Kasumi-1 (cell line): Measurements from ENCODE around the gene PRDM11.

Experiments
- DNase-seq, 2 experiments: peaks; one replicate each; lab custom pipeline; 2025; lab: John Stamatoyannopoulos, UW

The PRDM11 gene

DNA sequence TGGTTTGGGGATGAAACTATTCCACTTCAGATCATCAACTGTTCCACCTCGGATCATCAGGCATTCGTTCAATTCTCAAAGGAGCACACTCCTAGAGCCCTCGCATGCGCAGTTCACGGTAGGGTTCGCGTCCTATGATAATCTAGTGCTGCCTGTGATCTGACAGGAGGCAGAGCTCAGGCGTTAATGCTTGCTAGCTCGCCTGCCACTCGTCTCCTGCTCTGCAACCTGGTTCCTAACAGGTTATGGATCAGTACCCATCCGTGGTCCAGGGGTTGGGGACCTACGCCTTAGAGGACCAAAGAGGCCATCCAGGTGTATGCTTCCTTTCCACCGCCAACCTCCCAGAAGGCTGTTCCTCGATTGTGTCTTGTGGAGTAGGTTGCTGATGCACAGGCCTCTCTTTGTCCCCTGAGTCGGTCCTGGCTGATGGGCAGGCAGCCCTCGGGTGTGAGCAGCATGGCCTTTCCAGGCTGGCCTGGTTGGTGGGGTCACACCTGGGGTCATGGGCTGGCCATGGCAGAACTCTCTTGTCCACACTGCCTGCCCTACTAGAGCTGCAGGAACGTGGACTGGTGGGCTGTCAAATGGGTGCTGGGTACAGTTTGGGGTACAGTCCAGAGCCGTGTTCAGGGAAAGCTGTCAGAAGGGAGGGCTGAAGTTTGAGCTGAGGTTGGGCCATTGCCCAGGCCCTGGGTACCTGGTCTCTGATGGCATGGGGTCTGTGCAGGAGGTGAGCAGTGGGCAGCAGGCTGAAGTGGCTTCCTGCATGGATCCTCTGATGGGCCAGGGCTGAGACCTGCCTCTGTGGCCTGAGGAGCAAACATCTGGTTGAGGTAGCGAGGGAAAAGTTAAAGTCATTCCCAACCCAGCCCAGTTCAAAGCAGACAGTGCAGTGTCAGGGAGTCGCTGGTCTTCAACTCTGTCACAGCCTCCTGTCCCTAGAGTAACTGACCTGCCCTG lies 11.1 kb downstream of the PRDM11 start:
- no peak for DNase-seq

- peak in 1 of 2 experiments; percentile 9 for DNase-seq
These were observed 11.8 kb downstream of the PRDM11 start for GRCh38 chr11:45158210-45158731.

GRCh38 chr11:45158891-45159605 lies 12.6 kb downstream of the PRDM11 start:
- no peak for DNase-seq

GRCh38 chr11:45159781-45160365 lies 13.4 kb downstream of the PRDM11 start:
- DNase-seq, result no peak

- no peak for DNase-seq
These were observed 15.0 kb downstream of the PRDM11 start for GRCh38 chr11:45161252-45162063.

- no peak for DNase-seq
These were observed 15.6 kb downstream of the PRDM11 start for GRCh38 chr11:45162064-45162375.

GRCh38 chr11:45162916-45163879 lies 16.8 kb downstream of the PRDM11 start:
- no peak for DNase-seq

DNA sequence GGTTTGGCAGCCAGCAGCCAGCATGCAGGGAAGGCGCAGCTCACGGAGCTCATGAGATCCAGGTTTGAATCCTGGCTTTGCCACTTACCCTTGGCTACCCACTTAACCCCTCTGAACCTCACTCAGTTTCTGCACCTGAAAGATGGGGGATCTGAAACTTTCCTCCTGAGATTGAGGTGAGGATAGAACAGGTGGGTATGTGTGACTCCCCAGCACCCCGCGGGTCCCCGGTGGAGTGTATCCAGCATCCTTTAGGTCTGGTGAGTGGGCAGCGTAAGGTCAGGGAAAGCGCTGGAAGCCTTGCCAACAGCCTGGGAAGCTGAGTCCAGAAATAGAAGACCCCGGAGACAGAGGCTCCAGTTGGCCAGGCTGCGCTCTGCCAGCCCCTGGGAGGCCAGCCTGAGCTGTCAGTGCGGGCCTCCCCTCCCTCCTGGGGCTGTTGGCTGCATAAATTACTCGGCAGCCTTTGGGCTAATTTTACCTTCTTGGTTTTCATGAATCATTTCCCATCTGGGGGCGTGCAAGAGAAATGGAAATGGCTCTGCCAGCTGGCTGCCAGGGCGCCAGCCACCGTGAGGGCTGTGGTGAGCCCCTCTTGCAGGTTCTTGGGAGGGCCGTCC lies 17.6 kb downstream of the PRDM11 start:
- DNase-seq, result no peak

DNA sequence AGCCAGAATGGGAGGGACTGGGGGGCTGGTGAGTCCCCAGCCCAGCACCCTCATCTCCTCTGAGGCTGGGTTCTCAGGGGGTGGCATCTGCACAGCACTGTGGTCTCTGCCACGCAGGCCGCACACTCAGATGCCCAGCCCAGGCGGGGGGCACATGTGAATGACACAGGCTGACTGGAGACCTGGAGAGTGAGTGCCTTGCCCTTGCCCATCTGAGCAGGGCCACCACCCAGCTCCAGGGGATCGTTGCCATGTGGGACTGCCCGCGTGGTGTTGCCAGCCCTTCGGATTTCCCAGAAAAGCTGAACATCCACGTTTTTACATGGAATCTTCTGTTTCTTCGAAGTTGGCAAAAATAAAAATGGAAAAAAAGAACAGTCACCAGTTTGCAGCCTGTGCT lies 18.9 kb downstream of the PRDM11 start:
- no peak for DNase-seq

GRCh38 chr11:45165806-45166603 lies 19.6 kb downstream of the PRDM11 start:
- DNase-seq, result no peak

- no peak for DNase-seq
These were observed 20.1 kb downstream of the PRDM11 start for GRCh38 chr11:45166604-45166897.

DNA sequence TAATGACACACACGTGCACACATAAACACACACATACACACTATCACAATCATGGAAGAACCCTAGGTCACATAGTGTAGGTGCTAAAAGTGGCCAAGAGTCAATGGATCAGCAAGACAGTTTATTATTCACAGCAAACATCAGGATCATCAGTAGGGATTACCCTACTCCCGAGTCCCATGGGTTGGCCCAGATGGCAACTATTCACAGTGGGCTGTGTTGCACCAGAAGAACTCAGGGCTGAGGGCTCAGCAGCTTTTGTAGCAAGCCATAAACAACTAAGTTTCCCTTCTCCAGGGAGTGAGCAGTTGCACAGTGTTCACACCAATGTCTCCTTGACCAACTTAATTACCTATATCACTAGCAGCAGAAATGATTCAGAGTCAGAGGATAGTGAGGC lies 20.8 kb downstream of the PRDM11 start:
- no peak for DNase-seq

- DNase-seq, result no peak
These were observed 22.1 kb downstream of the PRDM11 start for GRCh38 chr11:45168366-45169130.

DNA sequence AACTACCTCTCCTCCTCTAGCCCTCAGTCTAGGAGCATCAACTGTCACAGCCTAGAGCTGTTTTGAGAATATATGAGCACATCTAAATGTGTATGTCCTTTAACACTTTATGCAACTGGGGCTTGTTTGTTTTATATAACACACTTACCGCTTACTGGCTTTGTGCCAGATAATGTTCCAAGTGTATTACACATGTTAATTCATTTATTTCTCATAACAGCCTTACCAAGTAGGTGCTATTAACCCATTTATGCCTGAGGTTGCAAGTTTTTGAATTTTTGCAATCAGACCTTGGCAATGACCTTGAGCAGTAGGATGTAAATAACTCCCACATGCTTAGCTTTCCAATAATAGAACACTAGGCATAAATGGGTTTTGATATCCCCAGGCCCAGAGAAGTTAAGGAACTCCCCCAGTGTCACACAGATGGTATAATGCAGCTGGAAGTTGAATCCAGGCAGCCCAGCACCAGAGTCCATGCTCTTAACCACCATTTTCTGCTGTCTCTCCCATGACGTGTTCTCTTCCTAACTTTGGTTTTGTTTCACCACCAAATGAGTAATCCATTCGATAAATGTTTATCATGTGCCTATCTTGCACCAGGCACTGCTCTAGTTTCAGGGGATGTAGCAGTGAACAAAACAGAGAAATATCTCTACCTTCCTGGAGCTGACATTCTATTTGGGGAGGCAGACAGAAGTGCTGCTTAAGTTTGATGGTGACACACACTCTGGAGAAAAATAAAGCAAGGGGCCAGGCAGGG lies 23.1 kb downstream of the PRDM11 start:
- no peak for DNase-seq

- DNase-seq, result no peak
These were observed 24.0 kb downstream of the PRDM11 start for GRCh38 chr11:45170484-45170883.

DNA sequence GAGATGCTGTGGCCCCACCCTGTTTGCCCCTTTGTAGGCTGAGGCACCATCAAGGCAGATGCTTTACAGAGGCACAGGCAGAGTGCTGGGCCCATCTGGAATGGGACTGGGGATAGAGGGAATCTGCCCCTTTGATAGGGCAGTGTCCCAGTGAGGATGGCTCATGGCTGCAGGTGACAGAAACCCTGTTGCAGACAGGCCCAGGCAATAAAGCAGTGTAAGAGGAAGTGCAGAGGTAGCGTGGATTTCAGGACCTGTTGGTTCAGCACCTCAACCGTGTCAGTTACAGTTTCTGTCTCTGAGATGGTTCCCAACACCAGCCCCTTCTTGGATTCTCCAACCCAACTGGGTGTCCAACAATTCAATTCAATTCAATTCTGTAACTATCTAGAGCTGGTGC lies 25.1 kb downstream of the PRDM11 start:
- DNase-seq, result no peak

GRCh38 chr11:45173064-45173463 lies 26.6 kb downstream of the PRDM11 start:
- no peak for DNase-seq
